B cell (primary cell): ENCODE results near the gene WFDC2. TPM values are rescaled to one million over a fixed set of nuclear protein-coding genes. Genes with fewer than 3 reads are reported as not detected.
A peak's percentile ranks its signal among the peaks of the same experiment; 100 is the strongest.

ENCODE experiments used
- ATAC-seq: fragments of 200-7000 bp; cut with Tn5 transposase; one replicate; pipeline ENCODE4 v1.10.0; 2021; ENCODE audit warnings: low read depth, mild to moderate bottlenecking, moderate number of reproducible peaks, moderate library complexity
- CTCF ChIA-PET: fragments of 350-600 bp; sonication (Branson Sonifier 250); formaldehyde crosslinking; loops from one replicate; lab custom pipeline; 2021; ENCODE audit warnings: antibody characterized with exemption, inconsistent platforms; lab: Charles Lee
- POLR2A ChIA-PET: fragments of 350-600 bp; sonication (Branson Sonifier 250); formaldehyde crosslinking; loops from one replicate; lab custom pipeline; 2021; ENCODE audit warnings: antibody characterized with exemption; lab: Charles Lee
- DNase-seq: peaks from one replicate; pipeline ENCODE4 v3.0.0; 2013
- H2AFZ ChIP-seq: 2 replicates; pipeline ENCODE4 v1.6.1; 2012; ENCODE audit warnings: mild to moderate bottlenecking, low read depth, low read length; ENCODE audit not compliant: insufficient read depth, poor library complexity, severe bottlenecking
- H3K27ac ChIP-seq, 2 donors: 1 replicate in 1 of 2; 2 replicates in 1 of 2; pipeline ENCODE4 v1.5.1; 2012 to 2013; ENCODE audit warnings: low read length in 2 of 2, mild to moderate bottlenecking in 2 of 2, moderate library complexity in 1 of 2
- H3K27me3 ChIP-seq, 4 experiments: fragments of 200-600 bp in 1 of 4; sonication (generic) in 1 of 4; replicated peaks in 1 of 4; 1 replicate in 2 of 4; 2 replicates in 2 of 4; pipeline versions ENCODE4 v1.6.1 to v1.7.0; 2013 to 2016; ENCODE audit warnings: low read length in 3 of 4, mild to moderate bottlenecking in 2 of 4, mixed read lengths in 1 of 4, moderate library complexity in 1 of 4; ENCODE audit not compliant: insufficient read depth in 4 of 4, control insufficient read depth in 3 of 4; ENCODE audit errors: control extremely low read depth in 1 of 4
- H3K36me3 ChIP-seq, 2 experiments: replicated peaks in 1 of 2; 1 replicate in 1 of 2; 2 replicates in 1 of 2; pipeline versions ENCODE4 v1.6.1 to v1.7.1; 2013; ENCODE audit warnings: low read length in 1 of 2; ENCODE audit not compliant: insufficient read depth in 2 of 2, control insufficient read depth in 1 of 2; ENCODE audit errors: control extremely low read depth in 1 of 2, extremely low read depth in 1 of 2
- H3K4me1 ChIP-seq, 2 donors: fragments of 200-600 bp in 1 of 2; sonication (generic) in 1 of 2; 1 replicate in 1 of 2; 2 replicates in 1 of 2; pipeline versions ENCODE4 v1.5.1 to v1.6.1; 2013 to 2017; ENCODE audit warnings: low read length in 2 of 2; ENCODE audit not compliant: control insufficient read depth in 2 of 2, insufficient read depth in 2 of 2
- H3K4me2 ChIP-seq: replicated peaks from 2 replicates; pipeline ENCODE3; 2012; ENCODE audit warnings: mild to moderate bottlenecking, low read depth, low read length; ENCODE audit not compliant: poor library complexity, severe bottlenecking
- H3K4me3 ChIP-seq, 5 experiments: fragments of 200-600 bp in 1 of 5; sonication (generic) in 1 of 5; 1 replicate in 3 of 5; 2 replicates in 2 of 5; pipeline versions ENCODE4 v1.5.1 to v1.7.0; 2011 to 2016; ENCODE audit warnings: low read length in 4 of 5, mild to moderate bottlenecking in 4 of 5, low read depth in 2 of 5, control low read depth in 1 of 5, moderate library complexity in 1 of 5; ENCODE audit not compliant: insufficient read depth in 1 of 5; ENCODE audit errors: control extremely low read depth in 1 of 5, extremely low read depth in 1 of 5
- H3K79me2 ChIP-seq: fragments of 200-600 bp; sonication (generic); one replicate; pipeline ENCODE4 v1.6.0; 2016; ENCODE audit warnings: low read length; ENCODE audit not compliant: control insufficient read depth, insufficient read depth
- H3K9ac ChIP-seq: fragments of 200-600 bp; sonication (generic); 2 replicates; pipeline ENCODE4 v1.6.1; 2017; ENCODE audit warnings: mild to moderate bottlenecking, low read length, moderate library complexity
- H3K9me3 ChIP-seq, 3 donors: one replicate each; pipeline versions ENCODE4 v1.6.1 to v1.7.1; 2013; ENCODE audit warnings: low read length in 2 of 3; ENCODE audit not compliant: control insufficient read depth in 2 of 3, insufficient read depth in 1 of 3; ENCODE audit errors: control extremely low read depth in 1 of 3
- H4K20me1 ChIP-seq: 2 replicates; pipeline ENCODE4 v1.6.0; 2012; ENCODE audit warnings: mild to moderate bottlenecking, low read length; ENCODE audit not compliant: insufficient read depth, control insufficient read depth, poor library complexity, severe bottlenecking
- H3K27ac Mint-ChIP-seq: one replicate; pipeline ENCODE4 v1.8.0; 2021; ENCODE audit warnings: mixed read lengths
- H3K27me3 Mint-ChIP-seq: one replicate; pipeline ENCODE4 v1.8.0; 2021; ENCODE audit warnings: mixed read lengths
- H3K4me1 Mint-ChIP-seq: one replicate; pipeline ENCODE4 v1.8.0; 2021; ENCODE audit warnings: mixed read lengths
- H3K4me3 Mint-ChIP-seq: one replicate; pipeline ENCODE4 v1.8.0; 2021; ENCODE audit warnings: mixed read lengths
- H3K9me3 Mint-ChIP-seq: one replicate; pipeline ENCODE4 v1.8.0; 2022; ENCODE audit warnings: mixed read lengths; ENCODE audit not compliant: insufficient read depth
- EZH2 ChIP-seq: IDR thresholded peaks from 2 replicates; pipeline ENCODE4 v1.6.1; 2012; ENCODE audit warnings: borderline replicate concordance, low read depth, mild to moderate bottlenecking, moderate library complexity, low read length; ENCODE audit not compliant: insufficient read depth, poor library complexity, severe bottlenecking
- WGBS: methylation state at CpG from one replicate; pipeline ENCODE4 v1.1.5; 2013; ENCODE audit warnings: missing lambda C conversion rate; ENCODE audit not compliant: insufficient coverage; 5-methylcytosine and 5-hydroxymethylcytosine counted together
- intact Hi-C: fragments of 100-400 bp; cut with micrococcal nuclease; formaldehyde crosslinking; loops from one replicate; pipeline ENCODE4 v1.10.0; 2022
- polyA plus RNA-seq: library from polyadenylated mRNA; depleted of rRNA; stranded (reverse); fragments of >200 nt; gene quantifications from 2 replicates; pipeline ENCODE4 v1.2.3, GENCODE V29; 2012
- total RNA-seq, 2 donors: library from RNA; stranded (reverse); fragments of 120-200 nt in 1 of 2; gene quantifications; 1 replicate in 1 of 2; 2 replicates in 1 of 2; pipeline versions ENCODE4 v1.2.3 to v1.2.4, GENCODE V29; 2013 to 2022
- TF ChIP-seq, protein P1 (sequence below): fragments of 200-600 bp; IDR thresholded peaks from one replicate; pipeline ENCODE4 v1.8.0; 2022; ENCODE audit warnings: antibody characterized with exemption, mild to moderate bottlenecking

WFDC2 gene
- total and polyA plus RNA-seq, 2 donors (not counting 1 experiment from before 2014, with no cell fraction given) = 0.81 TPM; not detected in 1

DNA sequence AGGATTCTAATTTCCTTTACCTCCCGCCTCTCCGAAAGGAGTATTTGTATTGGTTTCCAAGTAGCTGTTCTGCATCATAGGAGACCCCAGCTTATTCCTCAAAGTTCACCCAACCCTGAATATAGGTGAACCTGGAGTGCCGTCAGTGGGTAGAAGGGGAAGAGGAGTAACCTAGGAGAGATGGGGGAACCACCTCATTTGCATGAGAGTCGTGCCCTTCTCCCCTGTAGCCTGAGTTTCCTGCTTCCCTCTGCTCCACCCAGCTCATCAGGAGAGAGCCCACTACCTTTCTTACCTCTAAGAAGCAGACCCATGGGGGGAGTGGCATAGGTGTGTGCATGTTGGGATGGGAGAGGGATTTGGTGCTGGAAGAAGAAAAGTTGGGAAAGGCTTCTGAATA, 17.3 kb upstream of the WFDC2 start:
- no peak overlapping the region for H3K4me3 ChIP-seq
- Mint-ChIP-seq H3K4me1 (peaks cover 17% of the 10 kb centered on the region), H3K9me3 (no peaks in the 10 kb centered on the region), H3K27me3 (peaks cover 3% of the 10 kb centered on the region), H3K4me3 (peak overlapping the region; percentile 44), H3K27ac (no peak overlapping the region)
- no peaks in the 10 kb centered on the region for H3K9me3 ChIP-seq
- H3K27me3 ChIP-seq = peaks cover 0 to 5% (median 0%) of the 10 kb centered on the region in 4 experiments
- H3K79me2 ChIP-seq = no peaks in the 10 kb centered on the region
- ChIA-PET POLR2A (no interaction called here), CTCF (interaction anchor here (1.4 to 7.8 kb wide), 9 partner anchors 9 to 318 kb away, joined by 4 to 79 read pairs (median 11); partner anchors contain the start of gene SYS1)
- H4K20me1 ChIP-seq = no peaks in the 10 kb centered on the region
- no peak for TF ChIP-seq EZH2
- TF ChIP-seq, protein P1, sequence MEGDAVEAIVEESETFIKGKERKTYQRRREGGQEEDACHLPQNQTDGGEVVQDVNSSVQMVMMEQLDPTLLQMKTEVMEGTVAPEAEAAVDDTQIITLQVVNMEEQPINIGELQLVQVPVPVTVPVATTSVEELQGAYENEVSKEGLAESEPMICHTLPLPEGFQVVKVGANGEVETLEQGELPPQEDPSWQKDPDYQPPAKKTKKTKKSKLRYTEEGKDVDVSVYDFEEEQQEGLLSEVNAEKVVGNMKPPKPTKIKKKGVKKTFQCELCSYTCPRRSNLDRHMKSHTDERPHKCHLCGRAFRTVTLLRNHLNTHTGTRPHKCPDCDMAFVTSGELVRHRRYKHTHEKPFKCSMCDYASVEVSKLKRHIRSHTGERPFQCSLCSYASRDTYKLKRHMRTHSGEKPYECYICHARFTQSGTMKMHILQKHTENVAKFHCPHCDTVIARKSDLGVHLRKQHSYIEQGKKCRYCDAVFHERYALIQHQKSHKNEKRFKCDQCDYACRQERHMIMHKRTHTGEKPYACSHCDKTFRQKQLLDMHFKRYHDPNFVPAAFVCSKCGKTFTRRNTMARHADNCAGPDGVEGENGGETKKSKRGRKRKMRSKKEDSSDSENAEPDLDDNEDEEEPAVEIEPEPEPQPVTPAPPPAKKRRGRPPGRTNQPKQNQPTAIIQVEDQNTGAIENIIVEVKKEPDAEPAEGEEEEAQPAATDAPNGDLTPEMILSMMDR = no peak
- H2AFZ ChIP-seq = no peak overlapping the region
- DNase-seq = peak; percentile 52
- WGBS = no CpG with 5 or more reads among the region's 4 CpGs
- intact Hi-C loops = loop anchor here (10.0 kb wide), 1 partner anchor 323 kb away; no protein-coding TSS in a partner anchor
- no peaks in the 10 kb centered on the region for H3K36me3 ChIP-seq
- H3K27ac ChIP-seq = no peak overlapping the region
- H3K9ac ChIP-seq = no peak overlapping the region
- peak; percentile 53 for ATAC-seq
- H3K4me1 ChIP-seq = peaks cover 12 to 16% of the 10 kb centered on the region in 2 donors
- H3K4me2 ChIP-seq = peak overlapping the region; percentile 51
